ENCODE data around the gene EYA3.
"Not testable (repeated sequence)": the region's sequence is repeated elsewhere in the genome, so short reads cannot be mapped to it uniquely, and the experiment has no call there.

The EYA3 gene

DNA sequence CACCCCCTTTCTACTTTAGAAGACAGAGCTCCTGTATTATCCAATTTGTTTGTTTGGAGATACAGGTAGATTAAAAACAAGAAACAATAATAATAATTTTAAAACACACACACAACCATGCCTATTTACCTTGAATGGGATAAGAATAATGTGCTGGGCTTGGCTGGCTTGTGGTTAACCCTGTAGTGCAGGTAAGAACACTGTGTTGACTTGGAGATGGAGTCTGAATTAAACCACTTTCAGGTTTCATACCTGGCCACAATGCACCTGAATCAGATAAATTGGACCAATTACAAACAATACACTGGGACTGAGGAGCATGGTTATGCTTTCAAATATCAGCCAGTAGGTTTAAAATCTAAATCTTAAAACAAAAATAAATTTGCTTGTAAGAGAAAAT, 60.8 kb downstream of the EYA3 start:
- no peak for DNase-seq (ENCODE audit: low read depth)

DNA sequence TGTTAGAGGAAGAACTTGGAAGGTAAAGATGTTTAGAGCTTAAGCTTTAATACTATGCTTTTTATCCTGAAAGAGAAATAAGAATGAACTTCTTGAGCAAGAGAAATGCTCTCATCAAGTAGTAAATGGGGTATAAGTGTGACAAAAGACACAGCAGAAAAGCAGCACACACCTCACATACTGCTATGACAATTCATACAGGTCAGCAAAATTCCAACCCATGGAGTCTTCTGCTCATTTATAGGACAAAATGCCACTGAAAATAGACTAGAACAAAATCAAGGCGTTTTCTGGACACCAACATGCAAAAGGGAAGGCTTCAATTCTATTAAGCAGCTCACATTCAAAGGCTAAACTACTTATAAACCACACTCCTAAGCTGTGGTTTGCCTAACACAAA, 61.2 kb downstream of the EYA3 start:
- no peak for DNase-seq (ENCODE audit: low read depth)

- no peak for DNase-seq (ENCODE audit: low read depth)
Measured at GRCh38 chr1:28026329-28026728, 62.1 kb downstream of the EYA3 start.

DNA sequence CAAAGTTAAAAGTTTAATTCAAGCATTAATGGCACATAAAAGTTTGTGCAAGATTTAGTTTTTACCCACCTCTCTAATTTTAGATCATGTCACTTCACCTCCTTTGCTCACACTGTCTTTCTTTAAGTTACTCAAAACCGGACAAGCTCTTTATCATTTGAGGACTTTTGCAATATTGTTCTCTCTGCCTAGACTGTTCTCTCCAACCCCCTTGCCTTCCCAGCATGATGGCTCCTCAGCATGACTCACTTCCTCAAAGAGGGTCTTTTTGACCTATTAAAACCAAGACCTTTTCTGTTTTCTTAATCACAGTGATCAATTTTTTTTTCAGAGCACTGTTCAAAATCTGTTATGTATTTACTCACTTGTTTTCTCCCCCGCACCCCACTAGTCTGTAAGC, 67.3 kb downstream of the EYA3 start:
- no peak for DNase-seq (ENCODE audit: low read depth)

- DNase-seq (ENCODE audit: low read depth) = no peak
Measured at GRCh38 chr1:28010969-28011368, 77.4 kb downstream of the EYA3 start.

DNA sequence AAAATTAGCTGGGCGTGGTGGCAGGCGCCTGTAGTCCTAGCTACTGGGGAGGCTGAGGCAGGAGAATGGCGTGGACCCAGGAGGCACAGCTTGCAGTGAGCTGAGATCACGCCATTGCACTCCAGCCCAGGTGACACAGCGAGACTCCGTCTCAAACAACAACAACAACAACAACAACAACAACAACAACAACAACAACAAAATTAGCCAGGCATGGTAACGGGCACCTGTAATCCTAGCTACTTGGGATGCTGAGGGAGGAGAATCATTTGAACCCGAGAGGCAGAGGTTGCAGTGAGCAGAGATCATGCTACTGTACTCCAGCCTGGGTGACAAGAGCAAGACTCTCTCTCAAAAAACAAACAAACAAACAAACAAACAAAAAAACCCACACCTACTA, 85.3 kb downstream of the EYA3 start:
- not testable (repeated sequence) for DNase-seq (ENCODE audit: low read depth)

DNA sequence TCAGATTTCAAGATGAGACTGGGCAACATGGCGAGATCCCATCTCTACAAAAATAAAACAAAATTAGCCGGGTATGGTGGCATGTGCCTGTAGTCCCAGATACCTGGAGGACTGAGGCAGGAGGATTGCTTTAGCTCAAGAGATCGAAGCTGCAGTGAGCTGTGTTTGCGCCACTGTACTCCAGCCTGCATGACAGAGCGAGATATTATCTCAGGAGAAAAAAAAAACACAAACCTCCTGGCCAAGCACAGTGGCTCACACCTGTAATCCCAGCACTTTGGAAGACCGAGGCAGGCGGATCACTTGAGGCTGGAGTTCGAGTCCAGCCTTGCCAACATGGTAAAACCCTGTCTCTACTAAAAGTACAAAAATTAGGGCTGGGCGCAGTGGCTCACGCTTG, 85.8 kb downstream of the EYA3 start:
- no peak for DNase-seq (ENCODE audit: low read depth)

DNA sequence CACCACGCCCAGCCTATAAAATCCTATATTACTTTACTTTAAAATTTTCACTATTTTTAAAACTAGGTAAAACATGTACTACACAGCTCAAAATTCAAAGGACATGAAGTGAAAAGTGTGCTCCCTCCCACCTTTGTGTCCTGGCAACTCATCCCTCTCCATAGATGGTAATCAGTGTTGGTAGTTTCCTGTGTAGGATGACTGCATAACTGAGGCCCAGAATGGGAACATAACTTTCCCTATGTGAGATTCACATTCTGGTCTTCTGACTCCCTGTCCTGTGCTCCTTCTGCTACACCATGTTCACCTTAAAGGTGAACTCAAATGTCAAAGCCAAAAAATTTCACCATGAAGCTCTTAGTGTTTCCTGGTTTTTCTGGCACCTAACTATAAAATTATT, 89.4 kb downstream of the EYA3 start:
- DNase-seq (ENCODE audit: low read depth) = no peak

GRCh38 chr1:27994526-27994925, 93.9 kb downstream of the EYA3 start:
- DNase-seq (ENCODE audit: low read depth) = not testable (repeated sequence)

- no peak for DNase-seq (ENCODE audit: low read depth)
Measured at GRCh38 chr1:27994060-27994459, 94.3 kb downstream of the EYA3 start.

- DNase-seq (ENCODE audit: low read depth) = no peak
Measured at GRCh38 chr1:27993241-27993640, 95.2 kb downstream of the EYA3 start.

DNA sequence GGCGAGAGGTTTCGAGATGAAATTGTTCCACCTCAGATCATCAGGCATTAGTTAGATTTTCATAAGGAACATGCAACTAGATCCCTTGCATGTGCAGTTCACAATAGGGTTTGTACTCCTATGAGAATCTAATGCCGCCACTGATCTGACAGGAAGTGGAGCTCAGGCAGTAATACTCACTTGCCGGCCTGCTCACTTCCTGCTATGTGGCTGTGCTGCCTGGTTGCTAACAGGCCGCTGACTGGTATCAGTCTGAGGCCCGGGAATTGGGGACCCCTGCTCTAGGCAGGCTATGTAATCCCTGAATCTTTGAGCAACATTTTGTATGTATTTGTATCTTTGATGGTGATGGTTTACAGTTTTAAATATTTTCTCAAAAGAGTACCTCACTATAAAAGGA, 96.1 kb downstream of the EYA3 start:
- DNase-seq (ENCODE audit: low read depth) = no peak

DNA sequence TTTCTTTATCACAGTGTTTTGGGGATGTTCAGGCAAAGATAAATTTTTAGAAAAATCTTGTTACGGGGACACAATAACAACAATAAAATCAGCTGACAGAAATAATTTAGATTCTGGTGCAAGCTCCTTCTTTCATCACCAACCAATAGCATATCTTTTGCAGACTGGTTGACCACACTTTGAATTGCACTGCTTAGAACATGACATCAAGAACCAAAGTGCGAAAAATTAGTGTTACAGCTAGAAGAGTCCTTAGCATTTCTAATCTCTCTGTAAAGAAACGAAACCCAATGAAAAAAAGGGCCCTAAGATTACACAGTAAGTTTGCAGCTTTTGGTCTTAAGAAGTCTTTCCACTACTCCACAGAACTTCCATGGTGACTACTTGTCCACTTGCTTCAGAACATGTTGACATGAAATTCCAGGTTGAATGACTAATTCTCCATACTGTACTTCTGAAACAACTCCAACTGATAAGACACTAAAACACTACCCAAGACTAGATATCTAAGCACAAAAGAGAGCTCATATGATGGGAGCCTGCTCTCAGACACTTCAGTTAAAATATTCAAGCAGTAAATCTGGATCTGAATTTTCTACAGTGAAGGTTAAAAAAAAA, 97.4 kb downstream of the EYA3 start:
- no peak for DNase-seq (ENCODE audit: low read depth)

- DNase-seq (ENCODE audit: low read depth) = no peak
Measured at GRCh38 chr1:27981145-27981544, 107.3 kb downstream of the EYA3 start.

DNA sequence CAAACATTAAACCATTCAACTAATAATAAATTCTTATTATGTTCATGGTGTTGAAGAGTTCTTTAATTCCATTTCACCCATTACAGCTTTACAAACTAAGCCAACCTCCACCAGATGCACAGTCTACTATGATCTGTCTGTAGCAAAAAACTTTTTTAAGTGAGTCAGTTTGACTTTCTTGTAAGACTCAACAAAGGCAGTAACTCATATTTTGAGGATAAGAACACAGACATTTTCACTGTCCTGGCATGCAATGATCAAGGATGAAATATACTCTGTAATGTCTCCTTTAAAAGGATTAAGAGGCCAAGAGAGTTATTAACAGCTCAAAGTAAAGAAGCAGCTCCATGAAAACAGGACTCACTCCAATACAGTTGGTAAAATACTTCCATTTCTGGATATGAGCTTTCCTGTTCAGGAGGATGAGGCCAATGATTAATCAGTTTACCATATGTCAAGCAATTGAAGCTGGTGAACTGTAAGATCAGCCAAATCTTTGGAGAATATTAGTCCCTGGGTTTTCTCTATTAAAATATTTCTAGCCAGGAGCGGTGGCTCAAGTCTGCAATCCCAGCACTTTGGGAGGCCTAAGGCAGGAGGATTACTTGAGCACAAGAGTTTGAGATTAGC, 108.1 kb downstream of the EYA3 start:
- no peak for DNase-seq (ENCODE audit: low read depth)

DNA sequence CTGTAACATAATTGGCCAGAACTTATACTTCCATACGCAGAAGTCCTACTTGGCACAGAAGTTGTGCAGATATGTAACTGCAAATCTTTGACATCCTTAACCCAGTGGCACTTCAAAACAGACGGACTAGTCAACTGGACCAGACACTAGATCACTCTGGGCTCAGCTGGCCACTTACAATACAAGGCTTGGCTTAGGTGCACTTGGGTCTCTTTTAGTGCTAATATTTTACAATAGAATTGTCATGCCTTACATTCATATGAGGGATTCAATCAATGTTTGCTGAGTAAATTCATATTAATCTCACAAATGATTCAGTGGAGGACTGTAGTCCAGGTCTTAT, 108.6 kb downstream of the EYA3 start:
- no peak for DNase-seq (ENCODE audit: low read depth)

GRCh38 chr1:27979151-27979858, 109.1 kb downstream of the EYA3 start:
- DNase-seq (ENCODE audit: low read depth) = no peak

- DNase-seq (ENCODE audit: low read depth) = no peak
Measured at GRCh38 chr1:27974417-27974781, 114.0 kb downstream of the EYA3 start.

- no peak for DNase-seq (ENCODE audit: low read depth)
Measured at GRCh38 chr1:27973771-27974416, 114.5 kb downstream of the EYA3 start.

DNA sequence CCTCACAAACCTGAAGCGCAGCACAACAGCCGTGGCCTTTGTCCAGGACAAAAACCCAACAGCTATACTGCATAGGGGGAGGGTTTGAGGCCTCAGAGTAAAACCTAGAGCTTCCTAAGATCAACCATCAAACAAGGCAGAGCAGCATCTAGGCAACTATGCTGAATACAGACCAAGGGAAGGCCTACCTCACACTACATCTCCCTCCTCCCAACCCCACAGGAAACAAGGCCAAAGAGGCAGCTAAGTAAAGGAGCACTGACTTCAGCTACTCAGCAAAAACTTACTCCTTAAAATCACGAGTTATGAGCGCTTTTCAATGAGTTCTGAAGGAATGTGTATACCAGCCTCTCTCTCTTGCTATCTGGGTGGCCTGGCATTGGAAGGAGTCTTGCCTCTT, 116.3 kb downstream of the EYA3 start:
- no peak for DNase-seq (ENCODE audit: low read depth)

DNA sequence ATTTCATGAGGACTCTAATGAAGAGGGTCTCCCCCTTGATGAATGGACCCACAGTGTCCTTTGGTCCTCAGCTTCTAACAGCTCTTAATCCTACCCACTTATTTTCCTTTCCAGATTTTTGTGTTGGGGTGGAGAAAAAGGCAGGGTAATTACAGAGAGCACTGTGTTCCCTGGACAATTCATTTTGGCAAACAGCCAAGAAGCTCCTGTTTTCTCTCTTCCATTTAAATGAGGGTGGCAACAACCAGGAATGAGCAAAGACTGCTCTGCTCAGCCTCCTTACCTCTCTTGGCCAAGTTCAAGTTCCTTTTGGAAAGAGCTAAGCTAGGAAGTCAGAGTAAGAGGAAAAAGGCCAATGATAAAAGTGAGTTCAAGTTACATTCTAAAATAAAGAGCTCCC, 116.7 kb downstream of the EYA3 start:
- DNase-seq (ENCODE audit: low read depth) = no peak

DNA sequence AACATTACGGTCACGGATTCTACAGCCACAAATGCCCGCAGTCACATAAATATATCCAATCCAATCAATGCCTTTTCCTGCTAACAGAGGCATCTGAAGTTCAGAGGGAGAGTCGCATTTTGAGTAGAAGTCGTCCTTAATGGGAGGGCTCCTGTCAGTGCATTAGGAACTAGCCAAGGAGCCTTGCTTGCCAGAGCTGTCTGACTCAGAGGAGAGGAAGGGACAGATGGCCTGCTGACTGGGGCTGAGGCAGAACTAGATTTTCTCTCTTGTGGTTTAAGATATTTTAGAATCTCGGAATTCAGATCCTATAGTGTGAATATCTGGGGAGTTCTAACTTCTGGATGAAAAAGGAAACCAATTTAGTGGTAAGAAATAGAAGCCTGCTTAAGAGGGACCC, 118.0 kb downstream of the EYA3 start:
- no peak for DNase-seq (ENCODE audit: low read depth)

GRCh38 chr1:27968692-27969091, 119.7 kb downstream of the EYA3 start:
- DNase-seq (ENCODE audit: low read depth) = no peak

Data from activated T-cell treated with anti-CD3 and anti-CD28 coated beads for 48 hours (primary cell).